Kidney (tissue), 14 donors: ENCODE data around the gene ZNF441. TPM values are rescaled to one million over a fixed set of nuclear protein-coding genes. Genes with fewer than 3 reads are reported as not detected.

Experiments used
- DNase-seq, 5 donors: peaks; one replicate each; pipeline ENCODE4 v3.0.0-alpha.2; 2013 to 2020
- FAIRE-seq: peaks from 2 replicates; lab custom pipeline; 2012; peaks lifted over from hg19 to GRCh38; lab: Jason Lieb, UNC
- H3K27ac ChIP-seq, 2 donors: one replicate each; pipeline ENCODE4 v1.7.0; 2013; ENCODE audit warnings: low read depth in 2 of 2, low read length in 2 of 2, inconsistent platforms in 1 of 2
- H3K27me3 ChIP-seq: one replicate; pipeline ENCODE4 v1.7.1; 2013; ENCODE audit warnings: low read length, inconsistent platforms; ENCODE audit not compliant: control insufficient read depth, insufficient read depth
- H3K36me3 ChIP-seq, 3 donors: one replicate each; pipeline versions ENCODE4 v1.7.0 to v1.7.1; 2013; ENCODE audit warnings: low read length in 3 of 3, control low read depth in 1 of 3, inconsistent platforms in 1 of 3; ENCODE audit not compliant: insufficient read depth in 3 of 3, control insufficient read depth in 2 of 3
- H3K4me1 ChIP-seq, 3 donors: one replicate each; pipeline versions ENCODE4 v1.7.0 to v1.7.1; 2013; ENCODE audit warnings: low read length in 3 of 3, inconsistent platforms in 1 of 3, low read depth in 1 of 3; ENCODE audit not compliant: control insufficient read depth in 2 of 3, insufficient read depth in 2 of 3
- H3K4me3 ChIP-seq, 3 donors: one replicate each; pipeline versions ENCODE4 v1.7.0 to v1.8.1; 2013; ENCODE audit warnings: low read length in 3 of 3, control low read depth in 1 of 3, inconsistent platforms in 1 of 3
- H3K9ac ChIP-seq, 3 donors: one replicate each; pipeline versions ENCODE4 v1.7.0 to v1.7.1; 2013; ENCODE audit warnings: low read length in 3 of 3, control low read depth in 1 of 3, inconsistent platforms in 1 of 3
- H3K9me3 ChIP-seq, 3 donors: one replicate each; pipeline versions ENCODE4 v1.7.0 to v1.7.1; 2013; ENCODE audit warnings: low read length in 3 of 3, control low read depth in 1 of 3, inconsistent platforms in 1 of 3; ENCODE audit not compliant: control insufficient read depth in 2 of 3, insufficient read depth in 1 of 3
- intact Hi-C: fragments of 100-400 bp; cut with DNase I; formaldehyde crosslinking; loops from one replicate; pipeline ENCODE4 v1.11.1; 2022
- polyA plus RNA-seq: library from polyadenylated mRNA; stranded (reverse); fragments of 350-450 nt; fragmentation: Illumina TruSeq; extraction: RNeasy Lipid Tissue Mini Kit (QIAGEN cat#74804); gene quantifications from one replicate; pipeline ENCODE4 v1.2.3, GENCODE V29; 2014; ENCODE audit warnings: low read depth, low replicate concordance; ENCODE audit not compliant: insufficient read depth
- total RNA-seq: library from RNA; stranded (reverse); fragmentation: NEBNext Ultra II Directional; extraction: Animal tissue kit (Norgen Biotek cat#: 25700); gene quantifications from one replicate; pipeline ENCODE4 v1.2.1, GENCODE V29; 2021
- TF ChIP-seq, protein P1 (sequence below): IDR thresholded peaks from 3 replicates; pipeline ENCODE4 v1.5.1; 2012; ENCODE audit warnings: mild to moderate bottlenecking, moderate library complexity, borderline replicate concordance; ENCODE audit not compliant: insufficient read depth; ENCODE audit errors: extremely low read depth
- donor health status: control.
- donor health status: control.
- donor health status: control.
- donor health status: control.
- donor health status: control.
- donor health status: DM: yes; HTN: yes; CAD: no.
- donor health status: Normal renal cell carcinoma (clear cell type).

The ZNF441 gene
- total and polyA plus RNA-seq, 2 donors from 2014 or later: 4.4 to 19.3 TPM

DNA sequence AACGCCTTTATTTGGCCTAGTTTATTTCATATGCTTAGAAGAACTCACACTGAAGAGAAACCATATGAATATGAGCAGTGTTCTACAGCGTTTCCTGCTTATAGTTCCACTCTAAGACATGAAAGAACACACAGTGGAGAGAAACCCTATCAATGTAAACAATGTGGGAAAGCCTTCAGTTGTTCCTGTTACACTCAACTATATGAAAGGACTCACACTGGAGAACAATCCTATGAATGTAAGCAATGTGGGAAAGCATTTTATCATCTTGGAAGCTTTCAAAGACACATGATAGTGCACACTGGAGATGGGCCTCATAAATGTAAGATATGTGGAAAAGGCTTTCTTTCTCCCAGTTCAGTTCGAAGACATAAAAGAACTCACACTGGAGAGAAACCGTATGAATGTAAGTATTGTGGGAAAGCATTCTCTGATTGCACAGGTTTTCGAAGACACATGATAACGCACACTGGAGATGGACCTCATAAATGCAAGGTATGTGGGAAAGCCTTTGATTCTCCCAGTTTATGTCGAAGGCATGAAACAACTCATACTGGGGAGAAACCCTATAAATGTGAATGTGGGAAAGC lies 13.7 kb downstream of the ZNF441 start:
- H3K27ac ChIP-seq: no peak overlapping the region
- H3K27me3 ChIP-seq: no peaks in the 10 kb centered on the region
- DNase-seq: no peak
- TF ChIP-seq, protein P1, sequence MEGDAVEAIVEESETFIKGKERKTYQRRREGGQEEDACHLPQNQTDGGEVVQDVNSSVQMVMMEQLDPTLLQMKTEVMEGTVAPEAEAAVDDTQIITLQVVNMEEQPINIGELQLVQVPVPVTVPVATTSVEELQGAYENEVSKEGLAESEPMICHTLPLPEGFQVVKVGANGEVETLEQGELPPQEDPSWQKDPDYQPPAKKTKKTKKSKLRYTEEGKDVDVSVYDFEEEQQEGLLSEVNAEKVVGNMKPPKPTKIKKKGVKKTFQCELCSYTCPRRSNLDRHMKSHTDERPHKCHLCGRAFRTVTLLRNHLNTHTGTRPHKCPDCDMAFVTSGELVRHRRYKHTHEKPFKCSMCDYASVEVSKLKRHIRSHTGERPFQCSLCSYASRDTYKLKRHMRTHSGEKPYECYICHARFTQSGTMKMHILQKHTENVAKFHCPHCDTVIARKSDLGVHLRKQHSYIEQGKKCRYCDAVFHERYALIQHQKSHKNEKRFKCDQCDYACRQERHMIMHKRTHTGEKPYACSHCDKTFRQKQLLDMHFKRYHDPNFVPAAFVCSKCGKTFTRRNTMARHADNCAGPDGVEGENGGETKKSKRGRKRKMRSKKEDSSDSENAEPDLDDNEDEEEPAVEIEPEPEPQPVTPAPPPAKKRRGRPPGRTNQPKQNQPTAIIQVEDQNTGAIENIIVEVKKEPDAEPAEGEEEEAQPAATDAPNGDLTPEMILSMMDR: no peak
- H3K36me3 ChIP-seq: peaks cover 35 to 41% (median 39%) of the 10 kb centered on the region in 3 donors
- peaks cover 31 to 69% (median 33%) of the 10 kb centered on the region in 3 donors for H3K9me3 ChIP-seq
- no peaks in the 10 kb centered on the region for H3K4me1 ChIP-seq
- peak overlapping the region in 1 of 3 donors; percentile 14 for H3K4me3 ChIP-seq
- H3K9ac ChIP-seq: no peak overlapping the region
- no peak for FAIRE-seq
- intact Hi-C loops: no loop called here

DNA sequence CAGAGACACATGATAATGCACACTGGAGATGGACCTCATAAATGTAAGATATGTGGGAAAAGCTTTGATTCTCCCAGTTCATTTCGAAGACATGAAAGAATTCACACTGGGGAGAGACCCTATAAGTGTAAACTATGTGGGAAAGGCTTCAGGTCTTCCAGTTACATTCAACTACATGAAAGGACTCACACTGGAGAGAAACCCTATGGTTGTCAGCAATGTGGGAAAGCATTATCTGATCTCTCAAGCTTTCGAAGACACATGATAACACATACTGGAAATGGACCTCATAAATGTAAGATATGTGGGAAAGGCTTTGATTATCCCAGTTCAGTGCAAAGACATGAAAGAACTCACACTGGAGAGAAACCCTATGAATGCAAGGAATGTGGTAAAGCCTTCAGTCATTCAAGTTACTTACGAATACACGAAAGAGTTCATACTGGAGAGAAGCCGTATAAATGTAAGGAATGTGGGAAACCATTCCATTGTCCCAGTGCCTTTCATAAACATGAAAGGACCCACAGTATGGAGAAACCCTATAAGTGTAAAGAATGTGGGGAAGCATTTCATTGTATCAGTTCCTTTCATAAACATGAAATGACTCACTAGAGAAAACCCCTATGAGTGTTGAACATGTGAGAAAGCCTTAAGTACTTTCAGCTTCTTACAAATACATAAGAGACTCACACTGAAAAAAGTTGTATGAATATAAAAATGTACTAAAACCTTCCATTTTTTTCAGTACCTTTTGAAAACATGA lies 14.7 kb downstream of the ZNF441 start:
- H3K9ac ChIP-seq: no peak overlapping the region
- intact Hi-C loops: no loop called here
- peaks cover 31 to 65% (median 34%) of the 10 kb centered on the region in 3 donors for H3K9me3 ChIP-seq
- peak overlapping the region in 2 of 3 donors; percentile 3 to 8 for H3K4me3 ChIP-seq
- H3K27me3 ChIP-seq: no peaks in the 10 kb centered on the region
- FAIRE-seq (no peak), DNase-seq (peak in 1 of 5 donors; percentile 7)
- H3K36me3 ChIP-seq: peaks cover 35 to 41% (median 39%) of the 10 kb centered on the region in 3 donors
- H3K27ac ChIP-seq: no peak overlapping the region
- no peaks in the 10 kb centered on the region for H3K4me1 ChIP-seq
- TF ChIP-seq, protein P1: no peak

DNA sequence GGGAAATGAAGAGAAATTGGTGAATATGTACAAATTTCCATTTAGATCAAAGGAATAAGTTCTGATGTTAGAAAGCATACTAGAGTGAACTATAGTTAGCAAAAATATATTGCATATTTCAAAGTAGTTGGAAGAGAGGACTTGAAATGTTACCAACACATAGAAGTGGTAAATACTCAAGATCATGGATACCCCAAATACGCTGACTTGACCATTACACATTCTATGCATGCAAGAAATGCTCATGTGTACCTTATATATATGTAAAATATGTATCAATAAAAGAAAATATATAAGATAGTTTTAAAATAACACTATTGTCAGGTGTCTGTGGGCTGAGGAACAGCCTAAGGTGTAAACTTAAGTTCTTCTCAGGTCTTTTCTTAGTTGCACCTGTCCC lies 17.0 kb downstream of the ZNF441 start:
- TF ChIP-seq, protein P1: no peak
- Histone ChIP-seq H3K9ac (no peak overlapping the region), H3K9me3 (peaks cover 26 to 66% (median 33%) of the 10 kb centered on the region in 3 donors), H3K4me1 (no peaks in the 10 kb centered on the region), H3K27ac (no peak overlapping the region), H3K4me3 (no peak overlapping the region), H3K36me3 (peaks cover 24 to 30% (median 25%) of the 10 kb centered on the region in 3 donors), H3K27me3 (no peaks in the 10 kb centered on the region)
- no peak for DNase-seq
- no peak for FAIRE-seq
- intact Hi-C loops: no loop called here
